HG02943 (cell line): ENCODE measurements around the gene RHOH.

ENCODE experiments used
- ATAC-seq: cut with Tn5 transposase; IDR thresholded peaks from one replicate; pipeline ENCODE4 v1.9.1; 2021; ENCODE audit warnings: mild to moderate bottlenecking, low read depth, moderate library complexity; ENCODE audit not compliant: unreplicated experiment

Gene RHOH

GRCh38 chr4:40186665-40187014 is 10.2 kb upstream of the RHOH start:
- no peak for ATAC-seq

- ATAC-seq: no peak
These were observed 9.4 kb upstream of the RHOH start for GRCh38 chr4:40187386-40187906.

GRCh38 chr4:40190019-40190418 is 6.8 kb upstream of the RHOH start:
- no peak for ATAC-seq

- ATAC-seq: no peak
These were observed 6.4 kb upstream of the RHOH start for GRCh38 chr4:40190465-40190864.

GRCh38 chr4:40190880-40191815 is 5.7 kb upstream of the RHOH start:
- ATAC-seq: no peak

- ATAC-seq: peak; percentile 44
These were observed 4.5 kb upstream of the RHOH start for GRCh38 chr4:40192114-40193015.

- peak; percentile 38 for ATAC-seq
These were observed 3.7 kb upstream of the RHOH start for GRCh38 chr4:40193016-40193571.

GRCh38 chr4:40193578-40193977 is 3.3 kb upstream of the RHOH start:
- ATAC-seq: no peak

- no peak for ATAC-seq
These were observed 2.1 kb upstream of the RHOH start for GRCh38 chr4:40194602-40195161.

- ATAC-seq: no peak
These were observed 1.4 kb upstream of the RHOH start for GRCh38 chr4:40195182-40196177.

- ATAC-seq: no peak
These were observed 559 bp upstream of the RHOH start for GRCh38 chr4:40196272-40196671.

- ATAC-seq: no peak
These were observed 1.3 kb downstream of the RHOH start for GRCh38 chr4:40197879-40198689.

GRCh38 chr4:40199179-40199670 is 2.4 kb downstream of the RHOH start:
- ATAC-seq: no peak

GRCh38 chr4:40199999-40200874 is 3.4 kb downstream of the RHOH start:
- peak; percentile 45 for ATAC-seq

GRCh38 chr4:40200875-40201801 is 4.3 kb downstream of the RHOH start:
- no peak for ATAC-seq

GRCh38 chr4:40201898-40202297 is 5.1 kb downstream of the RHOH start:
- ATAC-seq: no peak
